Large intestine (tissue), 3 donors: ENCODE results near the gene TNS1. TPM values are rescaled to one million over a fixed set of nuclear protein-coding genes. Genes with fewer than 3 reads are reported as not detected.
A peak's percentile ranks its signal among the peaks of the same experiment; 100 is the strongest.

ENCODE experiments used
- DNase-seq, 2 donors: peaks; one replicate each; pipeline versions ENCODE4 v3.0.0 to v3.0.0-alpha.2; 2013
- H3K27ac ChIP-seq: one replicate; pipeline ENCODE4 v1.5.1; 2013; ENCODE audit warnings: low read length
- H3K27me3 ChIP-seq: 2 replicates; pipeline ENCODE4 v1.6.1; 2013; ENCODE audit warnings: low read length; ENCODE audit not compliant: control insufficient read depth, insufficient read depth
- H3K36me3 ChIP-seq: 2 replicates; pipeline ENCODE4 v1.6.1; 2013; ENCODE audit warnings: low read length; ENCODE audit not compliant: control insufficient read depth, insufficient read depth
- H3K4me1 ChIP-seq: one replicate; pipeline ENCODE4 v1.6.1; 2013; ENCODE audit warnings: low read length; ENCODE audit not compliant: control insufficient read depth, insufficient read depth
- H3K4me3 ChIP-seq: one replicate; pipeline ENCODE4 v1.5.1; 2013; ENCODE audit warnings: low read length
- H3K9me3 ChIP-seq: one replicate; pipeline ENCODE4 v1.6.1; 2013; ENCODE audit warnings: mild to moderate bottlenecking, low read depth, low read length, moderate library complexity; ENCODE audit not compliant: control insufficient read depth
- WGBS: methylation state at CpG from one replicate; pipeline ENCODE4 v1.1.5; 2013; ENCODE audit warnings: low lambda C conversion rate; ENCODE audit not compliant: insufficient coverage; 5-methylcytosine and 5-hydroxymethylcytosine counted together
- polyA plus RNA-seq: library from polyadenylated mRNA; unstranded; fragments of 120-200 nt; gene quantifications from one replicate; pipeline ENCODE4 v1.2.1, GENCODE V29; 2013

Gene TNS1
- polyA plus RNA-seq, 1 donor = 26.8 TPM

GRCh38 chr2:217956586-217957457, 46.0 kb downstream of the TNS1 start:
- Histone ChIP-seq H3K4me3 (no peak overlapping the region), H3K27ac (no peak overlapping the region), H3K4me1 (peaks cover 3% of the 10 kb centered on the region), H3K27me3 (no peaks in the 10 kb centered on the region), H3K36me3 (no peaks in the 10 kb centered on the region), H3K9me3 (no peaks in the 10 kb centered on the region)
- no peak for DNase-seq
- WGBS = no CpG with 5 or more reads among the region's 16 CpGs

- peaks cover 3% of the 10 kb centered on the region for H3K4me1 ChIP-seq
- 100% methylated on average over 1 of the region's 7 CpGs for WGBS
Measured at GRCh38 chr2:217955881-217956493, 46.8 kb downstream of the TNS1 start.

DNA sequence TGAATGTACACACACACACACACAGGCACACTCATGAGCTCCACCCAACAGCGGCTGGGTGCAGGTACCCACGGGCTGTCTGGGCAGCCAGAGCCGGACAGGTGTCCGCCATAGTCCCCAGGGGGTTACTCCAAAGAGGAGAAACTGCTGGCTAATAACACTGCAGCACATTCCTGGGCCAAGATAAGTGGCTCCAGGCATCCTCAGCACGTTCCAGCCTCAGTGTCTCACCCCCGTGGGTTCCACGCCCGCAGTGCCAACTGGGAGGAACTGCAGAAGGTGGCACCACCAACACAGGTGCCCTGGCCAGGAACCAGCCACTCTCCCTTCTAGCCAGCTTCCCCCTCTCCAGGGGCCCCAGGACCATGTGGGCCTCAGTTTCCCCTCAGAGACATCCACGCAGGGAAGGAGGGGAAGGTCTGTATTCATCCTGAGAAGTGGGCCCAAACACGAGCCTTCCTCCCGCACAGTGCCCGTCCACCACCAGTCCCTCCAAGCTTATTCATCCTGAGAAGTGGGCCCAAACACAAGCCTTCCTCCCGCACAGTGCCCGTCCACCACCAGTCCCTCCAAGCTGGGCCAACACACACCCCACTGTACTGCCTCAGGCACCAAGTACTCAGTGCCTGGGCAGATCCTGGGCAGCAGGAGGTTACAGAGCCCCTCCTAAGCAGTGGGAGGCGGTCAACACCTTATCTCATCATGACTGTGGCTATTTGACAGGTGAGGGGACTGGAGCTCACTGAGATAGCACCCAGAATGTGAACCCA, 47.6 kb downstream of the TNS1 start:
- H3K4me3 ChIP-seq = no peak overlapping the region
- H3K9me3 ChIP-seq = no peaks in the 10 kb centered on the region
- no peak overlapping the region for H3K27ac ChIP-seq
- peaks cover 2% of the 10 kb centered on the region for H3K4me1 ChIP-seq
- H3K36me3 ChIP-seq = no peaks in the 10 kb centered on the region
- no CpG with 5 or more reads among the region's 15 CpGs for WGBS
- H3K27me3 ChIP-seq = no peaks in the 10 kb centered on the region
- no peak for DNase-seq

More at GRCh38 chr2:217955881-217956493, 46.8 kb downstream of the TNS1 start:
- Histone ChIP-seq H3K9me3 (no peaks in the 10 kb centered on the region), H3K27ac (no peak overlapping the region), H3K36me3 (no peaks in the 10 kb centered on the region), H3K4me3 (no peak overlapping the region), H3K27me3 (no peaks in the 10 kb centered on the region)
- DNase-seq = no peak

DNA sequence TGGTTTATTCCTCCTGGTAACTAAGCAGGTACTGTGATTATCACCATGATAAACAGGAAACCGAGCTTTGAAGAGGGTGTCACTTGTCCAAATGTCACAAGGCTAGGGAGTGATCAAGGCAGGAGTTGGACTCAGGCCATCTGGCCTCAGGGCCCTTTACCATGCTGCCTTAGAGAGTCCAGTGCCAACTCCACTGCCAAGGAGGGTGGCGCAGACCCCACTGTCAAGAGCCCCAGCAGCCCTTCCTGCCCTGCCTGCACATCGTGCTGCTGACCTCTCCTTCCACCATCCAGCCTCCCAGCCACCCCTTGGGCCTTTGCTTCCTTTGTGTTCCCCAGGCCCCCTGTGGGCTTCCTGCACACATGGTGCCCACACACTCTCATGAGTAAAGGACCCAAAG, 48.3 kb downstream of the TNS1 start:
- Histone ChIP-seq H3K27ac (no peak overlapping the region), H3K4me3 (no peak overlapping the region), H3K4me1 (no peaks in the 10 kb centered on the region), H3K27me3 (no peaks in the 10 kb centered on the region), H3K9me3 (no peaks in the 10 kb centered on the region), H3K36me3 (no peaks in the 10 kb centered on the region)
- no CpG with 5 or more reads among the region's 3 CpGs for WGBS
- DNase-seq = no peak

DNA sequence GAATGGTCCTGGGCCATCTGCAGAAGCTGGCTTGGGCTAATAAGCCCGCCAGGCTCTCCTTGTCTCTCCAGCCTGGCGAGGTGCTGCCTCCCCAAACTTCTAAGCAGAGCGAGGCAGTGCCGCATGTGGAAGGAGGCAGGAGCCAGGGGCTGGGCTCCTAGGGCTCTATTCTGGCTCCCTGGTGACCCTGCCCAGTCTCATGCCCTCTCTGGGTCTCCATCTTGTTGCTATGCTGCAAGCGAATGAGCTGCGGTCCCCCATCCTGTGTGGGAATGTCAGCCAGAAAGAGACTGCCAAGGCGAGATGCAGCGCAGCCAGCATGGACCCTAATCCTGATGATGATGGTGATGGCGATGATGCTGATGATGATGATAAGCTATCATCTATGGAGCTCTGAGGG, 48.7 kb downstream of the TNS1 start:
- DNase-seq = no peak
- no peaks in the 10 kb centered on the region for H3K4me1 ChIP-seq

GRCh38 chr2:217953531-217953932, 49.3 kb downstream of the TNS1 start:
- Histone ChIP-seq H3K36me3 (no peaks in the 10 kb centered on the region), H3K27ac (peak overlapping the region; percentile 0), H3K4me3 (no peak overlapping the region), H3K27me3 (no peaks in the 10 kb centered on the region), H3K9me3 (no peaks in the 10 kb centered on the region), H3K4me1 (no peaks in the 10 kb centered on the region)
- no CpG with 5 or more reads among the region's 6 CpGs for WGBS
- DNase-seq = no peak

More for the DNA sequence above, 48.7 kb downstream of the TNS1 start:
- Histone ChIP-seq H3K27ac (no peak overlapping the region), H3K36me3 (no peaks in the 10 kb centered on the region), H3K4me3 (no peak overlapping the region), H3K9me3 (no peaks in the 10 kb centered on the region), H3K27me3 (no peaks in the 10 kb centered on the region)
- WGBS = no CpG with 5 or more reads among the region's 9 CpGs

DNA sequence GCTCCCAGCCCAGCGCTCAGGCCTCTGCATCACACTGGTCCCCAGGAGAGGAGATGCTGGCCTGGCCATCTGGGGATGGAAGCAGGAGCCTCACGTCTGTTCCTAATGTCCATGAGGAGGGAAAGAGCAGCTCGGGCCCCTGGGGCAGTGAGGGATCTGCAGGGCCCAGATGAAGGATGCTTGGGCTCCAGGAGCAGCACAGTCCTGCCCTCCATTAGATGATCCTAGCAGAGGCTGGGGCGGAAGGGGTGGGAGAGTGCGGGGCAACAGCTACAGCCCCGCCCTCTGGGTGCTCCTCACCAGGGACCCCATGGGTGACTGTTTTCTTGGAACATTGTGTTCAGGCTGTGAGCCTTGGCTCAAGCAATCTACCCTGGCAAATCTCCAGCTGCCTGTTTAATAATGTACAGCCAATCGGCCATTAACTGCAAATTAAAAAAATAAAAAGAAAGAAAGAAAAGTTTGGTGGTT, 49.7 kb downstream of the TNS1 start:
- H3K4me1 ChIP-seq = no peaks in the 10 kb centered on the region
- no peaks in the 10 kb centered on the region for H3K9me3 ChIP-seq
- H3K27me3 ChIP-seq = no peaks in the 10 kb centered on the region
- peak overlapping the region; percentile 21 for H3K27ac ChIP-seq
- DNase-seq = no peak
- H3K36me3 ChIP-seq = no peaks in the 10 kb centered on the region
- H3K4me3 ChIP-seq = no peak overlapping the region
- 86% methylated on average over 1 of the region's 7 CpGs for WGBS

GRCh38 chr2:217952409-217952808, 50.4 kb downstream of the TNS1 start:
- Histone ChIP-seq H3K27me3 (no peaks in the 10 kb centered on the region), H3K4me3 (no peak overlapping the region), H3K9me3 (no peaks in the 10 kb centered on the region), H3K27ac (no peak overlapping the region), H3K36me3 (no peaks in the 10 kb centered on the region), H3K4me1 (peaks cover under 1% of the 10 kb centered on the region)
- DNase-seq = no peak
- whole genome bisulfite sequencing = no CpG with 5 or more reads among the region's 7 CpGs

GRCh38 chr2:217951521-217952247, 51.1 kb downstream of the TNS1 start:
- no peaks in the 10 kb centered on the region for H3K36me3 ChIP-seq
- DNase-seq = no peak
- WGBS = no CpG with 5 or more reads among the region's 11 CpGs
- no peak overlapping the region for H3K27ac ChIP-seq
- H3K4me3 ChIP-seq = no peak overlapping the region
- peaks cover 4% of the 10 kb centered on the region for H3K4me1 ChIP-seq
- H3K27me3 ChIP-seq = no peaks in the 10 kb centered on the region
- no peaks in the 10 kb centered on the region for H3K9me3 ChIP-seq

- Histone ChIP-seq H3K27ac (no peak overlapping the region), H3K27me3 (no peaks in the 10 kb centered on the region), H3K4me3 (no peak overlapping the region), H3K36me3 (no peaks in the 10 kb centered on the region), H3K9me3 (no peaks in the 10 kb centered on the region), H3K4me1 (peaks cover 4% of the 10 kb centered on the region)
- no CpG with 5 or more reads among the region's 4 CpGs for WGBS
- no peak for DNase-seq
Measured at GRCh38 chr2:217951091-217951490, 51.7 kb downstream of the TNS1 start.
